Measurements from ENCODE around the gene EIF4G3. TPM values are rescaled to one million over a fixed set of nuclear protein-coding genes. Genes with fewer than 3 reads are reported as not detected.

Gene EIF4G3
- total and polyA plus RNA-seq, 4 donors, result 16.5 to 59.8 (median 33.4) TPM

- Histone ChIP-seq H3K9me3 (ENCODE audit: control insufficient read depth in 4 of 4, insufficient read depth in 3 of 4, low read length in 3 of 4) (no peaks in the 10 kb centered on the region), H3K9ac (ENCODE audit: insufficient read depth in 1 of 2, low read length in 2 of 2) (peak within 1 kb of the TSS; percentile 95 to 97), H3K27ac (ENCODE audit: low read depth in 1 of 2, low read length in 1 of 2) (peak within 1 kb of the TSS; percentile 98 to 99), H3K4me1 (ENCODE audit: control insufficient read depth in 5 of 5, insufficient read depth in 5 of 5, low read length in 5 of 5) (peaks cover 0 to 23% (median 5%) of the 10 kb centered on the region in 5 donors), H3K4me3 (peak within 1 kb of the TSS; percentile 90), H3K36me3 (ENCODE audit: control insufficient read depth in 4 of 4, insufficient read depth in 4 of 4, low read length in 4 of 4) (no peaks in the 10 kb centered on the region), H3K27me3 (ENCODE audit: control insufficient read depth in 3 of 3, insufficient read depth in 3 of 3, low read length in 2 of 3) (no peaks in the 10 kb centered on the region)
- peak; percentile 85 to 90 (median 88) for DNase-seq
- whole genome bisulfite sequencing, 2 donors, result 0 to 1% methylated on average over 42 to 99 of the region's 99 CpGs
- peak; percentile 81 for ATAC-seq (ENCODE audit: insufficient read depth, low FRiP score)
- TF ChIP-seq CTCF (IDR thresholded peaks at IDR 0.05; ENCODE audit: control extremely low read depth, extremely low read depth), result no peak
Observed at GRCh38 chr1:20787029-20787839, 389.5 kb downstream of the EIF4G3 start, which contains the start of gene HP1BP3. HP1BP3 (minus strand) TSS chr1:20787307; CDS start chr1:20780440, 6,867 bp downstream.

- no peaks in the 10 kb centered on the region for H3K27me3 ChIP-seq (ENCODE audit: control insufficient read depth in 3 of 3, insufficient read depth in 3 of 3, low read length in 2 of 3)
- peak overlapping the region; percentile 90 for H3K4me3 ChIP-seq
- H3K36me3 ChIP-seq (ENCODE audit: control insufficient read depth in 4 of 4, insufficient read depth in 4 of 4, low read length in 4 of 4), result no peaks in the 10 kb centered on the region
- no peak for TF ChIP-seq CTCF (IDR thresholded peaks at IDR 0.05; ENCODE audit: control extremely low read depth, extremely low read depth)
- 0% methylated on average over 84 to 102 of the region's 102 CpGs for WGBS, 2 donors
- peak overlapping the region; percentile 74 to 95 for H3K9ac ChIP-seq (ENCODE audit: insufficient read depth in 1 of 2, low read length in 2 of 2)
- peak overlapping the region; percentile 96 to 99 for H3K27ac ChIP-seq (ENCODE audit: low read depth in 1 of 2, low read length in 1 of 2)
- ATAC-seq (ENCODE audit: insufficient read depth, low FRiP score), result peak; percentile 90
- H3K4me1 ChIP-seq (ENCODE audit: control insufficient read depth in 5 of 5, insufficient read depth in 5 of 5, low read length in 5 of 5), result peaks cover 0 to 23% (median 5%) of the 10 kb centered on the region in 5 donors
- H3K9me3 ChIP-seq (ENCODE audit: control insufficient read depth in 4 of 4, insufficient read depth in 3 of 4, low read length in 3 of 4), result no peaks in the 10 kb centered on the region
- DNase-seq, result peak; percentile 98 to 99 (median 99)
Observed at GRCh38 chr1:20786253-20787028, 390.3 kb downstream of the EIF4G3 start.

GRCh38 chr1:20785907-20786252 is 390.8 kb downstream of the EIF4G3 start:
- ATAC-seq (ENCODE audit: insufficient read depth, low FRiP score), result no peak
- WGBS, 2 donors, result 1% methylated on average over 16 of the region's 16 CpGs

More at GRCh38 chr1:20785907-20786252, 390.8 kb downstream of the EIF4G3 start:
- Histone ChIP-seq H3K27ac (ENCODE audit: low read depth in 1 of 2, low read length in 1 of 2) (peak overlapping the region; percentile 96 to 99), H3K4me1 (ENCODE audit: control insufficient read depth in 5 of 5, insufficient read depth in 5 of 5, low read length in 5 of 5) (peaks cover 0 to 23% (median 8%) of the 10 kb centered on the region in 5 donors), H3K9ac (ENCODE audit: insufficient read depth in 1 of 2, low read length in 2 of 2) (peak overlapping the region; percentile 74 to 95), H3K27me3 (ENCODE audit: control insufficient read depth in 3 of 3, insufficient read depth in 3 of 3, low read length in 2 of 3) (no peaks in the 10 kb centered on the region), H3K9me3 (ENCODE audit: control insufficient read depth in 4 of 4, insufficient read depth in 3 of 4, low read length in 3 of 4) (no peaks in the 10 kb centered on the region), H3K36me3 (ENCODE audit: control insufficient read depth in 4 of 4, insufficient read depth in 4 of 4, low read length in 4 of 4) (no peaks in the 10 kb centered on the region), H3K4me3 (peak overlapping the region; percentile 90)
- DNase-seq, result no peak
- no peak for TF ChIP-seq CTCF (IDR thresholded peaks at IDR 0.05; ENCODE audit: control extremely low read depth, extremely low read depth)
